PC-3 (cell line): ENCODE data around the gene KIF3A. TPM values are rescaled to one million over a fixed set of nuclear protein-coding genes. Genes with fewer than 3 reads are reported as not detected.

Source experiments
- ATAC-seq: fragments of 200-7000 bp; cut with Tn5 transposase; 2 replicates; pipeline ENCODE4 v1.9.1; 2020; ENCODE audit warnings: mild to moderate bottlenecking, moderate library complexity
- BruUV-seq: library from RNA; stranded (reverse); fragments of 400-500 nt; replicated peaks from 2 replicates; lab custom pipeline; 2021; lab: Mats Ljungman, UMichigan
- CTCF ChIA-PET: fragments of 300-600 bp; sonication (Branson Sonifier 250); formaldehyde crosslinking; loops from one replicate; lab custom pipeline; 2022; ENCODE audit warnings: antibody characterized with exemption; lab: Charles Lee
- POLR2A ChIA-PET: fragments of 300-600 bp; sonication (Branson Sonifier 250); formaldehyde crosslinking; loops from one replicate; lab custom pipeline; 2022; ENCODE audit warnings: antibody characterized with exemption; ENCODE audit not compliant: unreplicated experiment; lab: Charles Lee
- DNase-seq: peaks from one replicate; pipeline ENCODE4 v3.0.0-alpha.2; 2015
- H2AFZ ChIP-seq: fragments of 300-600 bp; sonication (generic); 2 replicates; pipeline ENCODE4 v1.6.0; 2016; ENCODE audit warnings: antibody characterized with exemption, low read length
- H3F3A ChIP-seq: fragments of 300-600 bp; sonication (generic); one replicate; pipeline ENCODE4 v1.6.0; 2017; ENCODE audit warnings: antibody characterized with exemption, low read length, control low read depth, mild to moderate bottlenecking; ENCODE audit not compliant: unreplicated experiment
- H3K27ac ChIP-seq: fragments of 300-600 bp; sonication (generic); 2 replicates; pipeline ENCODE4 v1.5.1; 2016; ENCODE audit warnings: mild to moderate bottlenecking, low read length
- H3K27me3 ChIP-seq: fragments of 300-600 bp; sonication (generic); 2 replicates; pipeline ENCODE4 v1.6.1; 2016; ENCODE audit warnings: low read length, mixed read lengths
- H3K36me3 ChIP-seq: fragments of 300-600 bp; sonication (generic); 2 replicates; pipeline ENCODE4 v1.6.1; 2016; ENCODE audit warnings: low read depth, mixed run types, low read length, mixed read lengths
- H3K4me1 ChIP-seq: fragments of 300-600 bp; sonication (generic); 2 replicates; pipeline ENCODE4 v1.5.1; 2016; ENCODE audit warnings: low read length; ENCODE audit not compliant: insufficient read depth
- H3K4me2 ChIP-seq: fragments of 300-600 bp; sonication (generic); 2 replicates; pipeline ENCODE4 v1.6.0; 2016; ENCODE audit warnings: low read length
- H3K4me3 ChIP-seq: fragments of 300-600 bp; sonication (generic); 2 replicates; pipeline ENCODE4 v1.5.1; 2016; ENCODE audit warnings: mild to moderate bottlenecking, low read length, mixed read lengths
- H3K79me2 ChIP-seq: fragments of 300-600 bp; sonication (generic); 2 replicates; pipeline ENCODE4 v1.6.1; 2017; ENCODE audit warnings: low read length, mixed read lengths
- H3K9ac ChIP-seq: fragments of 300-600 bp; sonication (generic); 2 replicates; pipeline ENCODE4 v1.6.0; 2016; ENCODE audit warnings: mild to moderate bottlenecking, low read length
- H3K9me2 ChIP-seq: fragments of 300-600 bp; sonication (generic); replicated peaks from 2 replicates; pipeline ENCODE4 v1.6.1; 2016; ENCODE audit warnings: mixed run types, low read length, mixed read lengths
- H3K9me3 ChIP-seq: fragments of 300-600 bp; sonication (generic); 2 replicates; pipeline ENCODE4 v1.6.1; 2016; ENCODE audit warnings: low read length, mixed read lengths
- H4K20me1 ChIP-seq: fragments of 300-600 bp; sonication (generic); 2 replicates; pipeline ENCODE4 v1.6.1; 2016; ENCODE audit warnings: low read length, mixed read lengths
- EZH2 ChIP-seq: fragments of 300-600 bp; sonication (generic); IDR thresholded peaks from one replicate; pipeline ENCODE4 v1.6.1; 2017; ENCODE audit warnings: antibody characterized with exemption, mild to moderate bottlenecking, low read length; ENCODE audit not compliant: unreplicated experiment
- EZH2phosphoT487 ChIP-seq: fragments of 300-600 bp; sonication (generic); IDR thresholded peaks from 2 replicates; pipeline ENCODE4 v1.6.1; 2018; ENCODE audit warnings: mild to moderate bottlenecking, antibody characterized with exemption, low read length, borderline replicate concordance
- intact Hi-C: fragments of 100-400 bp; cut with micrococcal nuclease; formaldehyde crosslinking; loops from 2 replicates; pipeline ENCODE4 v1.9.0; 2023
- total RNA-seq: library from RNA; depleted of rRNA; stranded (reverse); fragments of >200 nt; gene quantifications from 2 replicates; pipeline ENCODE4 v1.2.3, GENCODE V29; 2014
- TF ChIP-seq, protein P1 (sequence below): fragments of 300-600 bp; sonication (generic); conservative IDR thresholded peaks from 2 replicates; pipeline ENCODE4 v1.5.1; 2017; ENCODE audit warnings: antibody characterized with exemption, low read depth, mild to moderate bottlenecking, low read length

Gene KIF3A
- total RNA-seq, 1 experiment from 2014 or later, result 5.7 TPM

DNA sequence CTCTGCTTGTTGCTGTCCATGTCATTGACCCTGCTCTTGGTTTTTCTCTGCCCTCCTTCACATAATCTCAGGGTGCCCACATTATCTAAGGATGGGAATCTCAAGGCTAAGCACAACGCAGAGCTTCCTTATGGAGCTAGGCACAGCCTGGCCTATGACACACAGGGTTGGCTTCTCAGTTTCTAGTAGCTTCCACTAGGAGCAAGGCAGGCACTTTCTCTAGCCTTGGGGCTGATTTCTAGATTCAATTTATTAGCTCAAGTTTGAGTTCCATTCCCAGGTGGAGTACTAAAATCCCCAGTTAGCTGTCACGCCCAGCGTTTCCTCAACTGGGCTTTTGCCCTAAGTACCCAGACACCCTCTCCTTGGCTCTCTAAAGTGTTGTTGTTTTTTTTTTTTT, 51.2 kb downstream of the KIF3A start:
- no peak overlapping the region for H3K27ac ChIP-seq
- TF ChIP-seq, protein P1, sequence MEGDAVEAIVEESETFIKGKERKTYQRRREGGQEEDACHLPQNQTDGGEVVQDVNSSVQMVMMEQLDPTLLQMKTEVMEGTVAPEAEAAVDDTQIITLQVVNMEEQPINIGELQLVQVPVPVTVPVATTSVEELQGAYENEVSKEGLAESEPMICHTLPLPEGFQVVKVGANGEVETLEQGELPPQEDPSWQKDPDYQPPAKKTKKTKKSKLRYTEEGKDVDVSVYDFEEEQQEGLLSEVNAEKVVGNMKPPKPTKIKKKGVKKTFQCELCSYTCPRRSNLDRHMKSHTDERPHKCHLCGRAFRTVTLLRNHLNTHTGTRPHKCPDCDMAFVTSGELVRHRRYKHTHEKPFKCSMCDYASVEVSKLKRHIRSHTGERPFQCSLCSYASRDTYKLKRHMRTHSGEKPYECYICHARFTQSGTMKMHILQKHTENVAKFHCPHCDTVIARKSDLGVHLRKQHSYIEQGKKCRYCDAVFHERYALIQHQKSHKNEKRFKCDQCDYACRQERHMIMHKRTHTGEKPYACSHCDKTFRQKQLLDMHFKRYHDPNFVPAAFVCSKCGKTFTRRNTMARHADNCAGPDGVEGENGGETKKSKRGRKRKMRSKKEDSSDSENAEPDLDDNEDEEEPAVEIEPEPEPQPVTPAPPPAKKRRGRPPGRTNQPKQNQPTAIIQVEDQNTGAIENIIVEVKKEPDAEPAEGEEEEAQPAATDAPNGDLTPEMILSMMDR, result no peak
- TF ChIP-seq EZH2phosphoT487 (no peak), EZH2 (no peak)
- ATAC-seq (no peak), DNase-seq (no peak)
- no peaks in the 10 kb centered on the region for H3K9me3 ChIP-seq
- H3K9me2 ChIP-seq, result no peaks in the 10 kb centered on the region
- no peaks in the 10 kb centered on the region for H3F3A ChIP-seq
- no peak overlapping the region for H3K4me2 ChIP-seq
- H3K9ac ChIP-seq, result no peak overlapping the region
- no peak overlapping the region for H3K4me3 ChIP-seq
- no TSS peak for BruUV-seq
- H3K79me2 ChIP-seq, result no peaks in the 10 kb centered on the region
- H3K36me3 ChIP-seq, result no peaks in the 10 kb centered on the region
- no peaks in the 10 kb centered on the region for H3K4me1 ChIP-seq
- no peaks in the 10 kb centered on the region for H4K20me1 ChIP-seq
- H2AFZ ChIP-seq, result no peak overlapping the region
- no peaks in the 10 kb centered on the region for H3K27me3 ChIP-seq
- ChIA-PET CTCF (interaction anchor here (0.7 to 0.9 kb wide), 2 partner anchors 12 to 159 kb away, joined by 4 to 10 read pairs; no protein-coding TSS in a partner anchor), POLR2A (interaction anchor here (0.6 kb wide), 1 partner anchor 104 kb away, joined by 3 read pairs; no protein-coding TSS in a partner anchor)
- intact Hi-C loops, result no loop called here

DNA sequence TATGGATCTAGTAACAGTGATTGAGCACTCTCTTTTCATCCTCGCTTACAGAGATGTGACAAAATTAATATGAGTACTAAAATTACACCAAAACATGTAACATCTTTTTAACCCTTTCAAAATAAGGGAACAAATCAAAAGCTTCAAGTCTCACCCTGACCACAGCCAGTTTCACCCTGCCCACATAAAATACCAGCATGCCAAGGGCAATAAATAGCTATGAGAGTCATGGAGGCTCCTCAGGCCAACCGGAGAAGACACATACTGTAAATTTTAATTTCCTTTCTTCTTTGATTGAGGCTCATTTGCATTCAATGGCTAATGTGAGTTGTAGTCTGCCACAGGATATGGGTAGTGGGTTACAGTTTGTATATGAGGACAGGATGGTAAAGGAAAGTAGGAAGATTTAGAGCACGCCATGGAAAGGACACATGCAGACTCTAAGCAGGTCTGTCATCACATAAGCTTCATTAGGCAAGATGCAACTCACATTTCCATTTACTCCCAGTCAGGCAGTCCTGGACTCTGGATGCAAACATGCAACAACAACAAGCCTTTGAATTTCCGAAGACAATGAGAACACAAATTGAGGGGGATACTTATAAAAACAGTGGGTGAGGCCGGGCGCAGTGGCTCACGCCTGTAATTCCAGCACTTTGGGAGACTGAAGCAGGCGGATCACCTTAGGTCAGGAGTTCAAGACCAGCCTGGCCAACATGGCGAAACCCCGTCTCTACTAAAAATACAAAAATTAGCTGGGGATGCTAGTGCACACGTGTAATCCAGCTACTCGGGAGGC, 52.2 kb downstream of the KIF3A start:
- no peaks in the 10 kb centered on the region for H3K27me3 ChIP-seq
- H3K4me2 ChIP-seq, result no peak overlapping the region
- intact Hi-C loops, result no loop called here
- H3K4me3 ChIP-seq, result no peak overlapping the region
- H4K20me1 ChIP-seq, result no peaks in the 10 kb centered on the region
- no peak overlapping the region for H3K27ac ChIP-seq
- no peaks in the 10 kb centered on the region for H3K9me3 ChIP-seq
- no peak overlapping the region for H2AFZ ChIP-seq
- no peaks in the 10 kb centered on the region for H3K9me2 ChIP-seq
- CTCF ChIA-PET, result no interaction called here
- no peak overlapping the region for H3K9ac ChIP-seq
- BruUV-seq, result no TSS peak
- no peaks in the 10 kb centered on the region for H3K4me1 ChIP-seq
- no peak for DNase-seq
- POLR2A ChIA-PET, result no interaction called here
- no peaks in the 10 kb centered on the region for H3F3A ChIP-seq
- no peaks in the 10 kb centered on the region for H3K79me2 ChIP-seq
- no peaks in the 10 kb centered on the region for H3K36me3 ChIP-seq
- ATAC-seq, result no peak
- TF ChIP-seq EZH2 (no peak), EZH2phosphoT487 (no peak)
- TF ChIP-seq, protein P1, result no peak

DNA sequence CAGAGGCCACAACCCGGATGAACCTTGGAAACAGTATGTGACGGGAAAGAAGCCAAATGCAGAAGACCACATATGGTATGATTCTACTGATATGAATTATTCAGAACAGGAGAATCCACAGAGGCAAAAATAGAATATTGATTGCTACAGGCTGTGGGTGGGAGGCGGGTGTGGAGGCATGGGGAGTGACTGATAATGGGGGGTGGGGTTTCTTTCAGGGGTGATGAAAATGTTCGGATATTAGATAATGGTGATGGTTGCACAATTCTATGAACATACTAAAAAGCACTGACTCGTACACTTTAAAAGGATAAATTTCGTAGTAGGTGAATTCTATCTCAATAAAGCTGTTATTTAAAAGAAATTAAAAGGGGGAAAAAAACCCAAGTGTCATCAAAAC, 52.9 kb downstream of the KIF3A start:
- intact Hi-C loops, result no loop called here
- no peaks in the 10 kb centered on the region for H3K9me3 ChIP-seq
- H3K4me1 ChIP-seq, result no peaks in the 10 kb centered on the region
- no peak overlapping the region for H3K4me2 ChIP-seq
- TF ChIP-seq EZH2phosphoT487, result no peak
- TF ChIP-seq, protein P1, result no peak
- TF ChIP-seq EZH2, result no peak
- H3K27ac ChIP-seq, result no peak overlapping the region
- no peak overlapping the region for H3K9ac ChIP-seq
- no peak for DNase-seq
- H3K9me2 ChIP-seq, result no peaks in the 10 kb centered on the region
- no TSS peak for BruUV-seq
- no peak overlapping the region for H3K4me3 ChIP-seq
- H3K27me3 ChIP-seq, result no peaks in the 10 kb centered on the region
- H3F3A ChIP-seq, result no peaks in the 10 kb centered on the region
- ChIA-PET CTCF (no interaction called here), POLR2A (no interaction called here)
- no peaks in the 10 kb centered on the region for H3K36me3 ChIP-seq
- H3K79me2 ChIP-seq, result no peaks in the 10 kb centered on the region
- ATAC-seq, result no peak
- H2AFZ ChIP-seq, result no peak overlapping the region
- H4K20me1 ChIP-seq, result no peaks in the 10 kb centered on the region
